ENCODE measurements around the gene IQCC.

IQCC gene

GRCh38 chr1:32223683-32224082 lies 18.2 kb downstream of the IQCC start:
- DNase-seq (ENCODE audit: low read depth, low spot score): no peak

- no peak for DNase-seq (ENCODE audit: low read depth, low spot score)
Measured at GRCh38 chr1:32224285-32224684, 18.8 kb downstream of the IQCC start.

- no peak for DNase-seq (ENCODE audit: low read depth, low spot score)
Measured at GRCh38 chr1:32228771-32229170, 23.3 kb downstream of the IQCC start.

- DNase-seq (ENCODE audit: low read depth, low spot score): no peak
Measured at GRCh38 chr1:32231843-32232432, 26.5 kb downstream of the IQCC start.

GRCh38 chr1:32232558-32233304 lies 27.3 kb downstream of the IQCC start:
- DNase-seq (ENCODE audit: low read depth, low spot score): no peak

- no peak for DNase-seq (ENCODE audit: low read depth, low spot score)
Measured at GRCh38 chr1:32234792-32235191, 29.3 kb downstream of the IQCC start.

DNA sequence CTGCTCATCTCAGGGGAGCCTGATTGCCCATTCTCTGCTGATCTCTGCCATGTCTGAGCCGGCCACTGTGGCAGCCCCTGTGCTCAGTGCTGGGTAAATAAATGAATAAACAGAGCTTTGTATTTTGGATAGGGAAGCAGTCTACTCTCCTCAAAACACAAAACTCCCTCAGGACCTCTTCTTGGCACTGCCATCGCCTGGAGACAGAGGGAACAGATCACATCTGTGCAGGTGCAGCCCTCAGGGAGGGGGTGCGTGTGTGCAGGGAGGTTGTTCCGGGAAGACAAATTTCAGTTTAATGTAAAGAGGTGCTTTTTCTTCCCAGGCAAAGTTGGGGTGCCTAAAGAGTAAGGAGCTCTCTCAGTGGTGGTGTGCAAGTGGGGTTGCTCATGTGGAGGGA lies 33.9 kb downstream of the IQCC start:
- DNase-seq (ENCODE audit: low read depth, low spot score): no peak

GRCh38 chr1:32239790-32240139 lies 34.3 kb downstream of the IQCC start:
- peak; percentile 18 for DNase-seq (ENCODE audit: low read depth, low spot score)

DNA sequence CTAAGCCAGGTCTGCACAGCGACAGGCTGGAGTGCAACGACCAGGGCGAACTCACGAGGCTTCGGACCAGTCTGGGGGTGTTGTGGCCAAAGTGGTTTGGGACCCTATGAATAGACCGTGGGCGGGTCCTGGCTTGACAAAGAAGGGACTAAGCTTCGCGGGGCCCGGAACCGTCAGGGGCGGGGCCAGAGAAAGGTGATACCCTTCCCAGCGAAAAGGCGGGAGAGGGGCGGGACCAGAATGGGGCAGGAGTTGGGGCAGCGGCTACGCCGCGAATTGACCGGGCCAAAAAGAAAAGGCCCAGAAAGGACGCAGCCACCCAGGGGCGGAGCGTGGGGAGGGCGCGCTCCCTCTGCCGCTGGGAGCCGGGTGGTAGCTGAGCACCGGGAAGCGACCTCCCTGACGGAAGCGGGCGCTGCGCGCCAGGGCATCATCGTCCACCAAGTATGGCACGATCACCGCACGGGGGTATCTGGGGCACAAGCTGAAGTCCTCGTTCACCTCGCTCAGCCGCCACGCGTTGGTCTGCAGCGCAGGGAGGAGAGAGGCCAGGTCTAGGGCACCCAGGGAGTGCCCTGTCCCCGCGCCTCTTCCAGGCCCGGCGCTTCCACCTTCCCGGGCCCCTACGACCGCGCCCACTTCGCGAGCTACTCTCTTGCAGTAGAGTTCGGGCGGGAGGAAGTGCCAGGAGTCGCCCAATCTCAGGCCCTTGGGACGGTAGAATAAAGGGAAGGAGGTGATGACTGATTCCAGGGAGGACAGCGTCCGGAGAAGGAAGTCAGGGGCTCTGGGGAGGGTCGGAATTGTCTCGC lies 34.9 kb downstream of the IQCC start:
- peak; percentile 75 for DNase-seq (ENCODE audit: low read depth, low spot score)

DNA sequence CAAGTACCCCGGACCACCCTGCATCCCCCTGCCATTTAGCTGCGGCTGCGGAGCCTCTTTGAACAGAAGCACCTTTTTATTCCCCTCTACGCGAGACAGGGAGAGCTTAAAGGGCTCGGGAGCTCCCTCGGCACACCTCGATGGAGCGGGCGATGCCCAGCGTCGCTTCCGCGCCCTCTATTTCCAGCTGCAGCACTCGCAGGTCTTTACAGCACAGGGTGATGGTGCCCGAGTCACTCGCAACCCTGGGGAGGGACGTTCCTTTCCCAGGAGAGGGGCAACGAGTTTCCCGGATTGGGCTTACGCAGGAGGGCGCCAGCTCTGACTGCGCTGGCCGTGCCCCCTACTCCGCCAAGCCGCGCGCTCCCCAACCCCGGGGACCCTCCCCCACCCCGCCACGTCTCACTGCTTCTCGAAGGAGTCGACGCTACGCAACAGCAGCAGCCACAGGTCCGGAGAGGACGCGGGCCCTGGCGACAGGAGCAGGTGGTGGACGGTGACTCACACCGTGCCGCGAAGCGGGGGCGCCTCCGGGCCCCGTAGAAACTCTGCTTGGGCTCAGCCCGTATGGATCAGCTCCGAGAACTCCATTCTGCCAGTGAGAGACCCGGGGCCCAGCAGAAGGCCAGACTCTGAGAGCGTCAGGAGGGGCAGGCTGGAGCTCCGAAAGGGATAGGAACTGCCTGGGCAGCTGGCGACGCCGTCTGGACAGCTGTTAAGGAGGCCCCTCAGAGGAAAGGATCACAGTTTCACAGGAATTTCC lies 35.7 kb downstream of the IQCC start:
- peak; percentile 63 for DNase-seq (ENCODE audit: low read depth, low spot score)

- no peak for DNase-seq (ENCODE audit: low read depth, low spot score)
Measured at GRCh38 chr1:32242341-32242851, 36.9 kb downstream of the IQCC start.

- DNase-seq (ENCODE audit: low read depth, low spot score): no peak
Measured at GRCh38 chr1:32246888-32247273, 41.4 kb downstream of the IQCC start, which contains the start of gene FAM167B. Gene FAM167B, plus strand, starts transcription at chr1:32247222. Its CDS starts 200 bp downstream, at chr1:32247422.

DNA sequence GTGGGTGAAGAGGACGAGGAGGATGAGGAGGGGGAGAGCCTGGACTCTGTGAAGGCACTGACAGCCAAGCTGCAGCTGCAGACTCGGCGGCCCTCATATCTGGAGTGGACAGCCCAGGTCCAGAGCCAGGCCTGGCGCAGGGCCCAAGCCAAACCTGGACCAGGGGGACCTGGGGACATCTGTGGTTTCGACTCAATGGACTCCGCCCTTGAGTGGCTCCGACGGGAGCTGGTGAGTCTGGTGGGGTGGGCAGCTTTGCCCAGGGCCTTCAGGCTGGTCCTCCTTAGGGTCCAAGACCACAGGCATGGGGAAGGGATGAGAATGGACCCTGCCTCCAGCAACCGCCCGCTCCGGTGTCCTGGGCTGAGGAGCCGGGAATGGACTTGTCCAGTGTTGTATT lies 42.0 kb downstream of the IQCC start:
- no peak for DNase-seq (ENCODE audit: low read depth, low spot score)

DNA sequence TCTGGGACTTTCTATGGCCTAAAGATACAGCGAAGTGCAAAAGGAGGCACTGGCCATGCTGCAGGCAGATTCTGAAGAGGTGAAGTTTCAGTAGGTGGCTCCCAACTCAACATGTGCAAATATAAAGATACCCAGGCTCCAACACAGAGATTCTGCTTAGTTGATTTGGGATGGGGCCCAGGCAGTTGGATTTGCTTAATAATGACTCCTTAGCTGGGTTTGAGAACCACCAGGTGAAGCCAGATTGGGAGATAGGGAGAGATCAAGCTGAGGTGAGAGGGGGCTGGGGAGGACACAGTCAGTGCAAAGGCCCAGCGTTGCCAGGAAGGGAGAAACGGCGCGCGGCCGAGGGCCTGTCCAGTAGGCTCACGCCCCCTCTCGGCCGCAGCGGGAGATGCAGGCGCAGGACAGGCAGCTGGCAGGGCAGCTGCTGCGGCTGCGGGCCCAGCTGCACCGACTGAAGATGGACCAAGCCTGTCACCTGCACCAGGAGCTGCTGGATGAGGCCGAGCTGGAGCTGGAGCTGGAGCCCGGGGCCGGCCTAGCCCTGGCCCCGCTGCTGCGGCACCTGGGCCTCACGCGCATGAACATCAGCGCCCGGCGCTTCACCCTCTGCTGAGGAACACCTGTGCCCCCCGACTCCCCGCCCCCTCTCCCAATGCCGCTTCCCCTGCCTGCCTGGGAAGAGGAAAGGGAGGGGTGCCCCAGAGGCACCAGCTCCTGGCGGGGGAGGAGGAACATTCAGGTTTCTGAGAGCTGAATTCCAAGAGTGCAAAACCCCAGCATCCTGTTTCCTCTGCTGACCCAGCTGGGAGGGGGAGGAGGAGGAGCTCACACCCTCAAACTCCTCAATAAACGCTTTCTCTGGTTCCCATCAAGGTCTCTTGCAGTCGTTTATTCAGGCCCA lies 42.8 kb downstream of the IQCC start:
- DNase-seq (ENCODE audit: low read depth, low spot score): peak; percentile 80

DNA sequence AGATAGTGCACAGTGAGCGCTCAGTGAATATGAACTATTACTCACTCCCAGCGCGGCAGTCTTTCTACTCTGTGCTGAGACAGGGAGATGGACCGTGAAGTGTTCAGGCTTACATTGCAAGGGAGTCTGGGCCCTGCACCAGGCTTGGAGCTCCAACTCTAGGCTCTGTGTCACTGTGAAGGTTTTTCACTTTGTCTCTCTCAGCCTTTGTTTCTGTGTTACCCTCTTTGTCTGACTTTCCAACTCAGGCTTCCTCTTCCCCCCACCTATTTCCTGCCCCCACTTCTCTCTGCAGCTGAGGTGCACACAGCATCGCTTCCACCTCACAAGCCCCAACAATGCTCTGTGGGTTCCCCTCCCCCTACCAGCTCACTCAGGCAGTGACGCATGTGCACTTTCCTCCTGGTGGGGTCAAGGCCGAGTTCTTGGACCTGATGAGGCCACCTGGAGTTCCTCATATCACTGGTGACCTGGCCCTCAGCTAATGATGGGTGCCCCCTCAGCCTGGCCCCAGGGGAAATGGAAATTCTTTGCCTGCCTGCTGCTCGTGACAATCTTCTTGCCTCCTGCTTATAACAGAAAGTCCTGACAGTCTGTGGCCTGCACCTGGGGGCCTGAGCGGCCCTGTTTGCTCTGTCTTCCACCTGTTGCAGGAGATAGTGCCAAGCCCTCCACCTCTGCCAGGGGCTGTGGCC lies 44.5 kb downstream of the IQCC start:
- peak; percentile 26 for DNase-seq (ENCODE audit: low read depth, low spot score)

DNA sequence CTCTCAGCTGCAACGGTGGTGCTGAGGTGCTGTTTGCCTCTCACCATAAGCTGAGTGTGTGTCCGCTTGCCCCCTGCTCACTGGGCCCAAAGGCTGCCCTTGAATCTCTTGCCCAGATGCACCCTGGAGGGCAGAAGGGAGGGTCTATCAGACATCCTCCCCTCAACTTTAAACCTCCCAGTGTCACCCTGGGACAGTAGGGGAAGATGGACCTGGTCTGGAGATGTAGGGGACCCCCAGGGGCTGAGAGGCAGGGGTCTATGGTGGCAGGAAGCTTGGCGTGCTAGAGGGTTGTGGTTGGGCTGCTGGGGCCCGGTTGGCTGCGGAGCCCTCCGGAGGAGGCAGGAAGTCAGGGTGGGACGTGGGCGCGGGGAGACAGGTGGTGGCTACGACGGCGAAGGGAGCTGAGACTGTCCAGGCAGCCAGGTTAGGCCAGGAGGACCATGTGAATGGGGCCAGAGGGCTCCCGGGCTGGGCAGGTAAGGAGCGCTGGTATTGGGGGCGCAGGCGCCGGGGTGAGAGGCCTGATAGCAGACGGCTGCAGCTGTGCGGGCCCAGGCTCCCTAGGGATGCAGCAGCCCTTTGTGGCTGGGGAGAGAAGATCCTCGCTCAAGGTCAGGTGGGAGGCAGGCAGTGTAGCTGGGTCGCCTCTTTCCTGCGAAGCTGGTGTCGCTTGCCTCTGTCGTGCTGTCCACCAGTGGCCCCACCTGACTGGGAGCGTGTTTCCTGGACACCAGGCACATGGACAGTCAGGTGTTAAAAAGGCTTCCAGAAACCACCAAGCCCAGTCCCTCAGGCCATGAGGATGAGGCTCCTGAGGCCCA lies 45.6 kb downstream of the IQCC start, which contains the start of gene LCK:
TSS of gene LCK (plus strand) at position 373 of the 824 bp plus-strand sequence. CDS start 23,065 bp downstream, outside the sequence.
- no peak for DNase-seq (ENCODE audit: low read depth, low spot score)

DNA sequence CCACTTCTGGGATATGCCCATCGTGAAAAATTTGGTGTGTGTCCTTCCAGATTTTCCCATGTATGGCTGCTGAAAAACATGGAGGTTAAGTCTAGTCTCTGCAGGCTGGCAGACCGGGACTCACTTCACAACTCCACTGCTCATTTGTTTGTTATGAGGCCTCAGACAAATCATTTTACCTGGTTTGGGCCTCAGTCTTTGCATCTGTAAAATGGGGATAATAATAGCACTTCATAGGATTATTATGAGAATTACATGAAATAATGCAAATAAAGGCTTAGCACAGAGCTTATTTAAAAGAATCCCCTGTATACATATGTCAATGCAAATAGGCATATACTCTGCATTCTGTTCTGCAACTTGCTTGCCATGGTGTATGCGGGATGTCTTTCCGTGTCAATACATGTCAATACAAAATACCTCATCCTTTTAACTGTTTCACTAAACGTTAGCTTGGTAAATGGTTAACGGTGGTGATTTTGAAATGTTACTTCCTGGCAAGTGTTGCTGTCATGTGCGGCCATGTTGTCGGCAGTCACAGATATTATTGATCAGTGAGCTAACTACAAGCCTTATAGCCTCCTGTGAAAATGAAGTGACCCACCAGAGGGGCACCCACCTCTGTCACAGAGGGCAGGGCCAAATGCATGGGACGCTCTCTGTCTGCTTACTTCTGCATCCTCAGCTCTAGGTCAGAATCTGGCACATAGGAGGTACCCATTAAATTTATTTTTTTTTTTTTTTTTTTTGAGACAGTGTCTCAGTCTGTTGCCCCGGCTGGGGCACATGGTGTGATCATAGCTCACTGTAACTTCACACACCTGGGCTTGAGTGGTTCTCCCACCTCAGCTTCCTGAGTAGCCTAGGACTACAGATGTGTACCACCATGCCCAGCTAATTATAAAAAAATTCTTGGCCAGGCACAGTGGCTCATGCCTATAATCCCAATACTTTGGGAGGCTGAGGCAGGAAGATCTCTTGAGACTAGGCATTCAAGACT lies 49.9 kb downstream of the IQCC start:
- no peak for DNase-seq (ENCODE audit: low read depth, low spot score)
